OCI-LY3 (cell line): Measurements from ENCODE around the gene SWI5.

Experiments
- CTCF ChIP-seq: fragments of 200-600, 300-600 bp; sonication (generic); IDR thresholded peaks from 2 replicates; pipeline ENCODE4 v1.5.1; 2014; ENCODE audit warnings: antibody characterized with exemption, low read length, low read depth
- EZH2phosphoT487 ChIP-seq: fragments of 200-600 bp; shearing (Covaris generic); IDR thresholded peaks from 2 replicates; pipeline ENCODE4 v1.6.1; 2018; ENCODE audit warnings: antibody characterized with exemption, mixed run types, low read depth

- no peak for TF ChIP-seq CTCF
- TF ChIP-seq EZH2phosphoT487, result no peak
These were observed 25.9 kb upstream of the SWI5 start for GRCh38 chr9:128249908-128250838.
